SK-N-MC (cell line): Measurements from ENCODE around the gene GRXCR1.

Source experiments
- EZH2 ChIP-seq: fragments of 200-600 bp; sonication (generic); IDR thresholded peaks from one replicate; pipeline ENCODE4 v1.6.1; 2017; ENCODE audit warnings: antibody characterized with exemption
- POLR2AphosphoS5 ChIP-seq: IDR thresholded peaks from 2 replicates; pipeline ENCODE4 v1.6.1; 2012; ENCODE audit warnings: mild to moderate bottlenecking, low read depth, low read length, borderline replicate concordance

DNA sequence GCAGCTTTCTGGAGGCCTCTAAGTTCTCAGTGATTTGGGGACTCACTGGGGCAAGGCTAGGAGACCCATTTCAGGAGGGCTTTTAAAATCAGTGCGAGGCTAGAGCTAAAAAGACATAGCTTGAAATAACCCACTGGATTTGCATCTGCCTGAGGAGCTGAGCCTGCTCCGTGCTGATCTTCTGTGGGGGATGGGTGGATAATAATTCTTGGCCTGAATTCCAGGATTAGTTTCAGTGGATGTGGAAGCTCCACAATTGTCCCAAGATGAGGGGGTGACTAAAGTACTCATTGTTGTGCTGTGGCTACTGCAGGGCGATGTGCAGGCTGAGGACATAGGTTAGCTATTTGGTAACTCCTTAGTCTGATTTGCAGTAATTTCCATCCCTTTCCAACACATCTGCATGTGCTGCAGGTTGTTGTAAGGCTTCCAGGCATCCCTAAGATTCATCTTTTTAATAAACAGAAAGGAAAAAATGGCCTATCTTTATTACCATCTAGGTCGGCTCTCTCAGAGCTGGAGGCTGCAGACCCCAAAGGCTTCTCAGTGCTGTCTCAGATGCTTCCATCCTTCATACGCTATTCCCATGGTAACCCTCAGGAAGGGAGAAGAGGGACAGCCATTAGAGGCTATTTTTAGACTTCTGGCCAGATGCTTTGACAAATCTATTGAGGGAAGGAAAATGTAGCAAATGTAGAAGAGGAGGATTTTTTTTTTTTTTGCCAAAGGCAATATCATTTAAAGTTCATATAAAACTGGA is 63.4 kb downstream of the GRXCR1 start:
- TF ChIP-seq EZH2 = no peak
- no peak for TF ChIP-seq POLR2AphosphoS5
